K562 (cell line): ENCODE data around the gene EXO5. TPM values are rescaled to one million over a fixed set of nuclear protein-coding genes. Genes with fewer than 3 reads are reported as not detected.
A peak's percentile ranks its signal among the peaks of the same experiment; 100 is the strongest.

ENCODE experiments used
- ATAC-seq: fragments of 200-7000 bp; cut with Tn5 transposase; 3 replicates; pipeline ENCODE4 v1.9.1; 2020; ENCODE audit warnings: moderate library complexity
- BruUV-seq: library from RNA; stranded (reverse); fragments of 400-500 nt; replicated peaks from 2 replicates; lab custom pipeline; 2021; lab: Mats Ljungman, UMichigan
- CTCF ChIA-PET: fragments of 300-600 bp; formaldehyde crosslinking; extraction: SDS; loops from one replicate; lab custom pipeline; 2021; ENCODE audit warnings: low intra/inter-chr PET ratio; lab: Yijun Ruan, JAX
- POLR2A ChIA-PET: fragments of 300-600, 350-650 bp; sonication (Branson Sonifier 250); formaldehyde crosslinking; extraction: SDS; loops from one replicate; lab custom pipeline; 2021; ENCODE audit warnings: antibody characterized with exemption, inconsistent platforms; lab: Yijun Ruan, JAX
- DNase-seq, 4 experiments: peaks; one replicate each; pipeline versions ENCODE4 v3.0.0 to v3.0.0-alpha.2; 2011 to 2018; ENCODE audit warnings: low spot score in 3 of 4, mixed read lengths in 3 of 4; ENCODE audit errors: extremely low read depth in 1 of 4
- FAIRE-seq: peaks from 2 replicates; lab custom pipeline; 2011; peaks lifted over from hg19 to GRCh38; lab: Jason Lieb, UNC
- H2AFZ ChIP-seq: 2 replicates; pipeline ENCODE4 v1.6.0; 2011; ENCODE audit warnings: low read depth, low read length, control low read depth, inconsistent platforms
- H3K27ac ChIP-seq: fragments of 200-600 bp; 3 replicates; pipeline ENCODE4 v1.8.0; 2011; ENCODE audit warnings: low read depth, mild to moderate bottlenecking, control low read depth, inconsistent platforms, low read length, moderate library complexity, mixed read lengths; ENCODE audit errors: extremely low read depth
- H3K27me3 ChIP-seq, 2 experiments: fragments of 300-600 bp in 1 of 2; 2 replicates in 1 of 2; 3 replicates in 1 of 2; pipeline versions ENCODE4 v1.6.0 to v1.8.0; 2011; ENCODE audit warnings: inconsistent platforms in 2 of 2, low read length in 2 of 2, mild to moderate bottlenecking in 1 of 2, mixed read lengths in 1 of 2, moderate library complexity in 1 of 2; ENCODE audit not compliant: control insufficient read depth in 2 of 2, insufficient read depth in 2 of 2
- H3K36me3 ChIP-seq: fragments of 300-600 bp; 3 replicates; pipeline ENCODE4 v1.8.0; 2011; ENCODE audit warnings: mild to moderate bottlenecking, low read length, inconsistent platforms; ENCODE audit not compliant: control insufficient read depth, insufficient read depth
- H3K4me1 ChIP-seq, 2 experiments: fragments of 200-600 bp in 1 of 2; replicated peaks in 1 of 2; 2 replicates in 1 of 2; 3 replicates in 1 of 2; pipeline versions ENCODE4 v1.5.1 to v1.8.0; 2011; ENCODE audit warnings: inconsistent platforms in 2 of 2, low read length in 2 of 2, mild to moderate bottlenecking in 1 of 2, mixed read lengths in 1 of 2, moderate library complexity in 1 of 2; ENCODE audit not compliant: control insufficient read depth in 2 of 2, insufficient read depth in 2 of 2
- H3K4me2 ChIP-seq: 2 replicates; pipeline ENCODE4 v1.6.1; 2011; ENCODE audit warnings: low read length, control low read depth, inconsistent platforms, mixed read lengths; ENCODE audit not compliant: insufficient read depth
- H3K4me3 ChIP-seq: fragments of 200-600 bp; sonication (generic), shearing (Covaris generic); 2 replicates; pipeline ENCODE4 v1.5.1; 2016; ENCODE audit warnings: control low read depth, inconsistent platforms
- H3K79me2 ChIP-seq: fragments of 200-600 bp; 3 replicates; pipeline ENCODE4 v1.8.0; 2011; ENCODE audit warnings: low read length, inconsistent platforms; ENCODE audit not compliant: control insufficient read depth, insufficient read depth
- H3K9ac ChIP-seq, 2 experiments: 2 replicates each; pipeline versions ENCODE4 v1.6.0 to v1.6.1; 2011; ENCODE audit warnings: low read depth in 2 of 2, low read length in 2 of 2, control low read depth in 1 of 2, inconsistent platforms in 1 of 2, mild to moderate bottlenecking in 1 of 2, mixed read lengths in 1 of 2; ENCODE audit not compliant: insufficient read depth in 1 of 2
- H3K9me1 ChIP-seq: one replicate; pipeline ENCODE4 v1.6.0; 2011; ENCODE audit warnings: inconsistent platforms, mild to moderate bottlenecking, low read length, moderate library complexity; ENCODE audit not compliant: control insufficient read depth, insufficient read depth
- H3K9me3 ChIP-seq: replicated peaks from 2 replicates; pipeline ENCODE4 v1.5.1; 2011; ENCODE audit warnings: low read depth, low read length, inconsistent platforms; ENCODE audit not compliant: control insufficient read depth, insufficient read depth
- H4K20me1 ChIP-seq: replicated peaks from 2 replicates; pipeline ENCODE4 v1.6.1; 2011; ENCODE audit warnings: low read length, inconsistent platforms, mixed read lengths; ENCODE audit not compliant: control insufficient read depth, insufficient read depth
- CREM ChIP-seq: IDR thresholded peaks from 2 replicates; pipeline ENCODE4 v1.6.1; 2014; ENCODE audit warnings: antibody characterized with exemption, low read depth
- DNMT1 ChIP-seq: fragments of 450-650 bp; IDR thresholded peaks from 2 replicates; pipeline ENCODE4 v1.6.1; 2016; ENCODE audit warnings: antibody characterized with exemption, mild to moderate bottlenecking
- MEIS2 ChIP-seq: fragments of 450-650 bp; IDR thresholded peaks from 2 replicates; pipeline ENCODE4 v1.6.1; 2014; ENCODE audit warnings: mild to moderate bottlenecking; ENCODE audit not compliant: partially characterized antibody
- NR3C1 ChIP-seq: sonication (generic); formaldehyde crosslinking; IDR thresholded peaks from 2 replicates; pipeline ENCODE4 v1.8.1; 2022; ENCODE audit warnings: missing genetic modification reagents
- SMARCE1 ChIP-seq: fragments of 450-650 bp; IDR thresholded peaks from 2 replicates; pipeline ENCODE4 v1.7.1; 2016; ENCODE audit warnings: mild to moderate bottlenecking
- SRSF7 ChIP-seq: fragments of 200-400 bp; formaldehyde crosslinking; optimal IDR thresholded peaks from 2 replicates; pipeline ENCODE3; 2017; ENCODE audit warnings: mild to moderate bottlenecking, low read depth, low read length
- ZBTB7A ChIP-seq: IDR thresholded peaks from 2 replicates; pipeline ENCODE4 v1.6.1; 2011; ENCODE audit warnings: low read depth, mild to moderate bottlenecking, low read length, moderate library complexity, borderline replicate concordance; ENCODE audit not compliant: control insufficient read depth
- WGBS: fragments of 100-300 bp; shearing (Covaris generic); methylation state at CpG from one replicate; pipeline ENCODE4 v1.1.6; 2016; ENCODE audit warnings: low coverage, mixed read lengths; ENCODE audit not compliant: insufficient coverage; ENCODE audit errors: missing lambda C conversion rate; 5-methylcytosine and 5-hydroxymethylcytosine counted together
- in situ Hi-C: fragments of 300-500 bp; cut with MboI; formaldehyde crosslinking; loops from 4 replicates; pipeline ENCODE4 v1.15.0; 2018; ENCODE audit warnings: inconsistent platforms, mixed read lengths
- intact Hi-C: fragments of 100-400 bp; cut with micrococcal nuclease; formaldehyde crosslinking; loops from 2 replicates; pipeline ENCODE4 v1.14.2; 2022
- polyA plus RNA-seq, 8 experiments: library from polyadenylated mRNA; depleted of rRNA in 4 of 8; stranded (reverse) in 5 of 8; unstranded in 3 of 8; fragments of >200 nt; fragmentation: Nextera tagmentation in 2 of 8; fragmentation: Illumina TruSeq in 1 of 8; extraction: Ambion mirVana in 2 of 8; extraction: Trizol in 1 of 8; gene quantifications; 2 replicates each; pipeline versions ENCODE4 v1.2.1 to v1.2.3, GENCODE V29; 2011 to 2014; ENCODE audit warnings: inconsistent platforms in 1 of 8, missing spikeins in 1 of 8
- total RNA-seq, 7 experiments: library from RNA; depleted of rRNA in 6 of 7; stranded (reverse); fragments of >200 nt in 6 of 7; fragmentation: Illumina TruSeq in 2 of 7; extraction: Trizol in 2 of 7; gene quantifications; 2 replicates each; pipeline versions ENCODE4 v1.2.1 to v1.2.3, GENCODE V29; 2011 to 2021; ENCODE audit warnings: low replicate concordance in 1 of 7
- TF ChIP-seq, protein P1 (sequence below), 2 experiments: fragments of 150-350 bp in 1 of 2; IDR thresholded peaks; 2 replicates each; pipeline ENCODE4 v1.6.1; 2012 to 2016; ENCODE audit warnings: low read depth in 2 of 2, low read length in 2 of 2, mild to moderate bottlenecking in 1 of 2, moderate library complexity in 1 of 2
- TF ChIP-seq, protein P2 (sequence below): fragments of 200-600 bp; sonication (generic); IDR thresholded peaks from one replicate; pipeline ENCODE4 v1.6.1; 2012; ENCODE audit warnings: mild to moderate bottlenecking, low read depth, low read length, inconsistent platforms

Gene EXO5
- total and polyA plus RNA-seq, 9 of the 15 experiments (the other 6 are each of a cell fraction or from before 2014, with no cell fraction given): 1.1 to 4.3 (median 2.8) TPM

DNA sequence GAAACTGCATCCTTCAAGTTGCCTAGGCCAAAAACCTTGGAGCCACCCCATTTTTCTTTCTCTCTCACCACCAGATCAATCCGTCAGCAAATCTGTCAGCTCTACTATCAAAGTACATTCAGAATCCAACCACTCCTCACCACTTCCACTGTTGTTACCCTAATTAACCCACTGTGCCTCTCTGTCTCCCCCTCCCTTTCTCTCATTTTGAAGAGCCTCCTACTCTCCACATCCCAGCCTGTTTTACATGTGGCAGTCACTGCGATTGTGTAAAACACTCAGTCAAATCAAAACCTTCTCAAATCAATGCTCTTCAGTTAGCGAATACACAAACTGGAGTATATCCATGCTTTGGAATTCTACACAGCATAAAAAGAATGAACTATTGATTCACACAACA, 55.9 kb downstream of the EXO5 start:
- no peak overlapping the region for H3K9ac ChIP-seq
- H3K4me1 ChIP-seq: no peaks in the 10 kb centered on the region
- no peaks in the 10 kb centered on the region for H3K9me1 ChIP-seq
- H4K20me1 ChIP-seq: no peaks in the 10 kb centered on the region
- H3K4me2 ChIP-seq: no peak overlapping the region
- no peaks in the 10 kb centered on the region for H3K79me2 ChIP-seq
- no peak overlapping the region for H3K4me3 ChIP-seq
- CTCF ChIA-PET: no interaction called here
- no TSS peak for BruUV-seq
- 4% methylated on average over 3 of the region's 3 CpGs for WGBS
- ATAC-seq: no peak
- intact Hi-C loops (no loop called here), in situ Hi-C loops (no loop called here)
- H3K27me3 ChIP-seq: peaks cover 5 to 9% of the 10 kb centered on the region in 2 experiments; a peak in 3 of 5 replicates
- H3K9me3 ChIP-seq: no peaks in the 10 kb centered on the region
- no peak overlapping the region for H3K27ac ChIP-seq
- DNase-seq: no peak
- no peaks in the 10 kb centered on the region for H3K36me3 ChIP-seq
- POLR2A ChIA-PET: no interaction called here
- no peak overlapping the region for H2AFZ ChIP-seq
- FAIRE-seq: no peak
- TF ChIP-seq CREM: no peak
- no peak for TF ChIP-seq DNMT1
- TF ChIP-seq ZBTB7A: no peak
- no peak for TF ChIP-seq SMARCE1
- TF ChIP-seq, protein P1, sequence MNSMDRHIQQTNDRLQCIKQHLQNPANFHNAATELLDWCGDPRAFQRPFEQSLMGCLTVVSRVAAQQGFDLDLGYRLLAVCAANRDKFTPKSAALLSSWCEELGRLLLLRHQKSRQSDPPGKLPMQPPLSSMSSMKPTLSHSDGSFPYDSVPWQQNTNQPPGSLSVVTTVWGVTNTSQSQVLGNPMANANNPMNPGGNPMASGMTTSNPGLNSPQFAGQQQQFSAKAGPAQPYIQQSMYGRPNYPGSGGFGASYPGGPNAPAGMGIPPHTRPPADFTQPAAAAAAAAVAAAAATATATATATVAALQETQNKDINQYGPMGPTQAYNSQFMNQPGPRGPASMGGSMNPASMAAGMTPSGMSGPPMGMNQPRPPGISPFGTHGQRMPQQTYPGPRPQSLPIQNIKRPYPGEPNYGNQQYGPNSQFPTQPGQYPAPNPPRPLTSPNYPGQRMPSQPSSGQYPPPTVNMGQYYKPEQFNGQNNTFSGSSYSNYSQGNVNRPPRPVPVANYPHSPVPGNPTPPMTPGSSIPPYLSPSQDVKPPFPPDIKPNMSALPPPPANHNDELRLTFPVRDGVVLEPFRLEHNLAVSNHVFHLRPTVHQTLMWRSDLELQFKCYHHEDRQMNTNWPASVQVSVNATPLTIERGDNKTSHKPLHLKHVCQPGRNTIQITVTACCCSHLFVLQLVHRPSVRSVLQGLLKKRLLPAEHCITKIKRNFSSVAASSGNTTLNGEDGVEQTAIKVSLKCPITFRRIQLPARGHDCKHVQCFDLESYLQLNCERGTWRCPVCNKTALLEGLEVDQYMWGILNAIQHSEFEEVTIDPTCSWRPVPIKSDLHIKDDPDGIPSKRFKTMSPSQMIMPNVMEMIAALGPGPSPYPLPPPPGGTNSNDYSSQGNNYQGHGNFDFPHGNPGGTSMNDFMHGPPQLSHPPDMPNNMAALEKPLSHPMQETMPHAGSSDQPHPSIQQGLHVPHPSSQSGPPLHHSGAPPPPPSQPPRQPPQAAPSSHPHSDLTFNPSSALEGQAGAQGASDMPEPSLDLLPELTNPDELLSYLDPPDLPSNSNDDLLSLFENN (IDR thresholded peaks at IDR 0.05; ENCODE audit: low read depth in 2 of 2, low read length in 2 of 2): no peak
- TF ChIP-seq, protein P2, sequence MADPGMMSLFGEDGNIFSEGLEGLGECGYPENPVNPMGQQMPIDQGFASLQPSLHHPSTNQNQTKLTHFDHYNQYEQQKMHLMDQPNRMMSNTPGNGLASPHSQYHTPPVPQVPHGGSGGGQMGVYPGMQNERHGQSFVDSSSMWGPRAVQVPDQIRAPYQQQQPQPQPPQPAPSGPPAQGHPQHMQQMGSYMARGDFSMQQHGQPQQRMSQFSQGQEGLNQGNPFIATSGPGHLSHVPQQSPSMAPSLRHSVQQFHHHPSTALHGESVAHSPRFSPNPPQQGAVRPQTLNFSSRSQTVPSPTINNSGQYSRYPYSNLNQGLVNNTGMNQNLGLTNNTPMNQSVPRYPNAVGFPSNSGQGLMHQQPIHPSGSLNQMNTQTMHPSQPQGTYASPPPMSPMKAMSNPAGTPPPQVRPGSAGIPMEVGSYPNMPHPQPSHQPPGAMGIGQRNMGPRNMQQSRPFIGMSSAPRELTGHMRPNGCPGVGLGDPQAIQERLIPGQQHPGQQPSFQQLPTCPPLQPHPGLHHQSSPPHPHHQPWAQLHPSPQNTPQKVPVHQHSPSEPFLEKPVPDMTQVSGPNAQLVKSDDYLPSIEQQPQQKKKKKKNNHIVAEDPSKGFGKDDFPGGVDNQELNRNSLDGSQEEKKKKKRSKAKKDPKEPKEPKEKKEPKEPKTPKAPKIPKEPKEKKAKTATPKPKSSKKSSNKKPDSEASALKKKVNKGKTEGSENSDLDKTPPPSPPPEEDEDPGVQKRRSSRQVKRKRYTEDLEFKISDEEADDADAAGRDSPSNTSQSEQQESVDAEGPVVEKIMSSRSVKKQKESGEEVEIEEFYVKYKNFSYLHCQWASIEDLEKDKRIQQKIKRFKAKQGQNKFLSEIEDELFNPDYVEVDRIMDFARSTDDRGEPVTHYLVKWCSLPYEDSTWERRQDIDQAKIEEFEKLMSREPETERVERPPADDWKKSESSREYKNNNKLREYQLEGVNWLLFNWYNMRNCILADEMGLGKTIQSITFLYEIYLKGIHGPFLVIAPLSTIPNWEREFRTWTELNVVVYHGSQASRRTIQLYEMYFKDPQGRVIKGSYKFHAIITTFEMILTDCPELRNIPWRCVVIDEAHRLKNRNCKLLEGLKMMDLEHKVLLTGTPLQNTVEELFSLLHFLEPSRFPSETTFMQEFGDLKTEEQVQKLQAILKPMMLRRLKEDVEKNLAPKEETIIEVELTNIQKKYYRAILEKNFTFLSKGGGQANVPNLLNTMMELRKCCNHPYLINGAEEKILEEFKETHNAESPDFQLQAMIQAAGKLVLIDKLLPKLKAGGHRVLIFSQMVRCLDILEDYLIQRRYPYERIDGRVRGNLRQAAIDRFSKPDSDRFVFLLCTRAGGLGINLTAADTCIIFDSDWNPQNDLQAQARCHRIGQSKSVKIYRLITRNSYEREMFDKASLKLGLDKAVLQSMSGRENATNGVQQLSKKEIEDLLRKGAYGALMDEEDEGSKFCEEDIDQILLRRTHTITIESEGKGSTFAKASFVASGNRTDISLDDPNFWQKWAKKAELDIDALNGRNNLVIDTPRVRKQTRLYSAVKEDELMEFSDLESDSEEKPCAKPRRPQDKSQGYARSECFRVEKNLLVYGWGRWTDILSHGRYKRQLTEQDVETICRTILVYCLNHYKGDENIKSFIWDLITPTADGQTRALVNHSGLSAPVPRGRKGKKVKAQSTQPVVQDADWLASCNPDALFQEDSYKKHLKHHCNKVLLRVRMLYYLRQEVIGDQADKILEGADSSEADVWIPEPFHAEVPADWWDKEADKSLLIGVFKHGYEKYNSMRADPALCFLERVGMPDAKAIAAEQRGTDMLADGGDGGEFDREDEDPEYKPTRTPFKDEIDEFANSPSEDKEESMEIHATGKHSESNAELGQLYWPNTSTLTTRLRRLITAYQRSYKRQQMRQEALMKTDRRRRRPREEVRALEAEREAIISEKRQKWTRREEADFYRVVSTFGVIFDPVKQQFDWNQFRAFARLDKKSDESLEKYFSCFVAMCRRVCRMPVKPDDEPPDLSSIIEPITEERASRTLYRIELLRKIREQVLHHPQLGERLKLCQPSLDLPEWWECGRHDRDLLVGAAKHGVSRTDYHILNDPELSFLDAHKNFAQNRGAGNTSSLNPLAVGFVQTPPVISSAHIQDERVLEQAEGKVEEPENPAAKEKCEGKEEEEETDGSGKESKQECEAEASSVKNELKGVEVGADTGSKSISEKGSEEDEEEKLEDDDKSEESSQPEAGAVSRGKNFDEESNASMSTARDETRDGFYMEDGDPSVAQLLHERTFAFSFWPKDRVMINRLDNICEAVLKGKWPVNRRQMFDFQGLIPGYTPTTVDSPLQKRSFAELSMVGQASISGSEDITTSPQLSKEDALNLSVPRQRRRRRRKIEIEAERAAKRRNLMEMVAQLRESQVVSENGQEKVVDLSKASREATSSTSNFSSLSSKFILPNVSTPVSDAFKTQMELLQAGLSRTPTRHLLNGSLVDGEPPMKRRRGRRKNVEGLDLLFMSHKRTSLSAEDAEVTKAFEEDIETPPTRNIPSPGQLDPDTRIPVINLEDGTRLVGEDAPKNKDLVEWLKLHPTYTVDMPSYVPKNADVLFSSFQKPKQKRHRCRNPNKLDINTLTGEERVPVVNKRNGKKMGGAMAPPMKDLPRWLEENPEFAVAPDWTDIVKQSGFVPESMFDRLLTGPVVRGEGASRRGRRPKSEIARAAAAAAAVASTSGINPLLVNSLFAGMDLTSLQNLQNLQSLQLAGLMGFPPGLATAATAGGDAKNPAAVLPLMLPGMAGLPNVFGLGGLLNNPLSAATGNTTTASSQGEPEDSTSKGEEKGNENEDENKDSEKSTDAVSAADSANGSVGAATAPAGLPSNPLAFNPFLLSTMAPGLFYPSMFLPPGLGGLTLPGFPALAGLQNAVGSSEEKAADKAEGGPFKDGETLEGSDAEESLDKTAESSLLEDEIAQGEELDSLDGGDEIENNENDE: no peak
- no peak for TF ChIP-seq NR3C1 (CRISPR knock-in tag)
- no peak for TF ChIP-seq SRSF7
- TF ChIP-seq MEIS2: peak; percentile 11
